A549 (cell line): ENCODE measurements around the gene AFF1. TPM values are rescaled to one million over a fixed set of nuclear protein-coding genes. Genes with fewer than 3 reads are reported as not detected.
"Not testable (repeated sequence)": the region's sequence is repeated elsewhere in the genome, so short reads cannot be mapped to it uniquely, and the experiment has no call there.

Experiments
- ATAC-seq, 2 experiments: fragments of 200-7000 bp in 1 of 2; fragments of >200 bp in 1 of 2; cut with Nextera tagmentation in 1 of 2; cut with Tn5 transposase in 1 of 2; 3 replicates each; pipeline versions ENCODE4 v1.8.0 to v1.9.1; 2018 to 2020; ENCODE audit warnings: mild to moderate bottlenecking in 1 of 2, moderate library complexity in 1 of 2
- CTCF ChIA-PET: fragments of 300-600 bp; sonication (Branson Sonifier 250); formaldehyde crosslinking; extraction: SDS; loops from one replicate; lab custom pipeline; 2021; ENCODE audit warnings: antibody characterized with exemption, inconsistent platforms; lab: Yijun Ruan, JAX
- POLR2A ChIA-PET: fragments of 350-600 bp; formaldehyde crosslinking; extraction: SDS; loops from one replicate; lab custom pipeline; 2021; ENCODE audit warnings: antibody characterized with exemption, inconsistent platforms; lab: Yijun Ruan, JAX
- DNase-seq, 2 experiments: peaks; one replicate each; pipeline versions ENCODE4 v3.0.0 to v3.0.0-alpha.2; 2011 to 2016; ENCODE audit warnings: low read depth in 1 of 2, low spot score in 1 of 2
- FAIRE-seq: peaks from 2 replicates; lab custom pipeline; 2011; peaks lifted over from hg19 to GRCh38; lab: Jason Lieb, UNC
- H3K27ac ChIP-seq, 2 experiments: fragments of >200 bp; sonication (Bioruptor Twin); formaldehyde crosslinking; 3 replicates each; pipeline ENCODE4 v1.5.1; 2016 to 2017
- H3K4me1 ChIP-seq: fragments of >200 bp; sonication (Bioruptor Twin); formaldehyde crosslinking; 3 replicates; pipeline ENCODE4 v1.6.1; 2016
- H3K4me2 ChIP-seq: fragments of >200 bp; sonication (Bioruptor Twin); formaldehyde crosslinking; 3 replicates; pipeline ENCODE4 v1.6.1; 2016
- H3K4me3 ChIP-seq: fragments of >200 bp; sonication (Bioruptor Twin); formaldehyde crosslinking; 3 replicates; pipeline ENCODE4 v1.5.1; 2016
- H3K9me3 ChIP-seq: fragments of >200 bp; sonication (Bioruptor Twin); formaldehyde crosslinking; 3 replicates; pipeline ENCODE4 v1.6.1; 2016
- BHLHE40 ChIP-seq: IDR thresholded peaks from 2 replicates; pipeline ENCODE4 v1.6.1; 2012; ENCODE audit warnings: low read depth, low read length, inconsistent platforms
- EHMT2 ChIP-seq: fragments of 200-600 bp; sonication (generic); IDR thresholded peaks from 2 replicates; pipeline ENCODE4 v1.6.1; 2016; ENCODE audit warnings: antibody characterized with exemption, low read depth, mild to moderate bottlenecking, moderate library complexity
- FOSL2 ChIP-seq, 2 experiments: fragments of 450-650 bp in 1 of 2; fragments of >200 bp in 1 of 2; sonication (Bioruptor Twin) in 1 of 2; formaldehyde crosslinking; IDR thresholded peaks; 2 replicates each; pipeline versions ENCODE4 v1.5.0 to v1.6.1; 2016 to 2020; ENCODE audit warnings: mild to moderate bottlenecking in 1 of 2, moderate library complexity in 1 of 2
- HEYL ChIP-seq: fragments of 250-450 bp; sonication (Bioruptor Pico); IDR thresholded peaks from 2 replicates; pipeline ENCODE4 v1.8.0; 2021; ENCODE audit warnings: mild to moderate bottlenecking, moderate library complexity
- HOXB13 ChIP-seq: fragments of 250-450 bp; sonication (Bioruptor Pico); IDR thresholded peaks from 2 replicates; pipeline ENCODE4 v1.5.0; 2020; ENCODE audit warnings: low read depth, mild to moderate bottlenecking, moderate library complexity
- KDM1A ChIP-seq: fragments of 200-600 bp; sonication (generic); IDR thresholded peaks from 2 replicates; pipeline ENCODE4 v1.6.1; 2016; ENCODE audit warnings: low read depth, mild to moderate bottlenecking
- KDM5A ChIP-seq: fragments of 200-600 bp; sonication (generic); IDR thresholded peaks from 2 replicates; pipeline ENCODE4 v1.6.1; 2016; ENCODE audit warnings: antibody characterized with exemption, mild to moderate bottlenecking
- MAFK ChIP-seq: fragments of 450-650 bp; IDR thresholded peaks from 2 replicates; pipeline ENCODE4 v1.6.1; 2014; ENCODE audit not compliant: partially characterized antibody
- MAZ ChIP-seq: fragments of 150-350 bp; IDR thresholded peaks from 2 replicates; pipeline ENCODE4 v1.6.1; 2014; ENCODE audit warnings: antibody characterized with exemption, low read depth, low read length, borderline replicate concordance
- MYC ChIP-seq: IDR thresholded peaks from 2 replicates; pipeline ENCODE4 v1.6.1; 2012; ENCODE audit warnings: mild to moderate bottlenecking, inconsistent platforms, low read length, improper control_type of control experiment, borderline replicate concordance
- NFE2L2 ChIP-seq: fragments of 150-350 bp; conservative IDR thresholded peaks from 2 replicates; pipeline ENCODE4 v1.6.1; 2014; ENCODE audit warnings: low read length
- NR3C1 ChIP-seq: fragments of >200 bp; sonication (Bioruptor Twin); formaldehyde crosslinking; IDR thresholded peaks from 3 replicates; pipeline ENCODE4 v1.6.1; 2017
- PHF8 ChIP-seq: fragments of 200-600 bp; sonication (generic); IDR thresholded peaks from 2 replicates; pipeline ENCODE4 v1.6.1; 2016; ENCODE audit warnings: low read depth, mild to moderate bottlenecking, antibody characterized with exemption, moderate library complexity, borderline replicate concordance
- POLR2AphosphoS2 ChIP-seq: conservative IDR thresholded peaks from 2 replicates; pipeline ENCODE4 v1.6.1; 2012; ENCODE audit warnings: low read length, improper control_type of control experiment, inconsistent platforms
- RCOR1 ChIP-seq: fragments of 150-350 bp; IDR thresholded peaks from 2 replicates; pipeline ENCODE4 v1.6.1; 2014; ENCODE audit warnings: antibody characterized with exemption, low read length, low read depth
- SMC3 ChIP-seq: fragments of >200 bp; sonication (Bioruptor Twin); formaldehyde crosslinking; IDR thresholded peaks from 3 replicates; pipeline ENCODE4 v1.6.1; 2018; ENCODE audit warnings: inconsistent platforms
- ZSCAN20 ChIP-seq: fragments of 250-450 bp; sonication (Bioruptor Pico); IDR thresholded peaks from 2 replicates; pipeline ENCODE4 v1.8.0; 2022; ENCODE audit warnings: mild to moderate bottlenecking, moderate library complexity
- WGBS: methylation state at CpG from one replicate; pipeline ENCODE4 v1.1.6; 2017; ENCODE audit errors: missing lambda C conversion rate; 5-methylcytosine and 5-hydroxymethylcytosine counted together
- polyA plus RNA-seq, 4 experiments: library from polyadenylated mRNA; depleted of rRNA in 3 of 4; stranded (reverse); fragments of >200 nt; fragmentation: RNase III in 1 of 4; extraction: RNeasy Plus Mini Kit Qiagen cat#74134 plus additional on column Dnase treatment in 1 of 4; gene quantifications; 2 replicates in 3 of 4; 3 replicates in 1 of 4; pipeline ENCODE4 v1.2.3, GENCODE V29; 2011 to 2017
- TF ChIP-seq, protein P1 (sequence below): fragments of 450-650 bp; IDR thresholded peaks from 2 replicates; pipeline ENCODE4 v1.6.1; 2014; ENCODE audit warnings: antibody characterized with exemption
- TF ChIP-seq, protein P2 (sequence below): fragments of 250-450 bp; sonication (Bioruptor Pico); IDR thresholded peaks from 2 replicates; pipeline ENCODE4 v1.5.0; 2020; ENCODE audit warnings: low read depth, mild to moderate bottlenecking, moderate library complexity
- TF ChIP-seq, protein P3 (sequence below): IDR thresholded peaks from 2 replicates; pipeline ENCODE4 v1.6.1; 2012; ENCODE audit warnings: low read depth, borderline replicate concordance

AFF1 gene
- polyA plus RNA-seq, 2 of the 4 experiments (the other 2 are of a cell fraction): 13.7 to 15.4 TPM

DNA sequence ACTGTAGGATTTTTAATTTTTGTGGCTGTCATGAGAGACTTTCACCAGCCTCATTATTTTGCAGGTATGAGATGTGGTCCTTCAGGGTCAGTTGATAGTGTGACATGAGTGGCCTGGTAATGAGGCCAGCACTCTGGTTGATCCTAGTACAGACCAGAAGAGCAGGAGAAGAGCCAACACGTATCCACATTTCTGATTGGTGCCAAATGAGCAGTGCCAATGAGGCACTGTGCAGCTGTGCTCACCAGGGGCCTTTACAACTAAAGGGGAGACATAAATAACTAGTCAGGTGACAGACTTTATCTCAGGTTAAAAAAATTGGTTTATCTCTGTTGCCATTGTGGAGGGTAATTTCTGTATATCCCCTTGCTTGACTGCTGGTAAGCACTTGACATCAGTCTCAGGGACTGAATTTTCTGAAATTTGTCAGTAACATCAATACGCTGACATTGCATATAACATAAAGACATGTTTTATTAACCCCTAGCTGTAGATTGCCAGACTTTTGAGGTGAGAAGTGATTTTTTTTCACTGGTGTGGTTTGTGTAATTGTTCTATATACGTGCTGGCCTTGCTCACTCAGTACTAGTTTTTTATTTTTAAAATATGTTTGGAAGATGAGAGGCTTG lies 101.2 kb downstream of the AFF1 start:
- WGBS: 91% methylated on average over 3 of the region's 3 CpGs
- TF ChIP-seq MYC (no peak), MAFK (peak; percentile 90)
- TF ChIP-seq, all 56 proteins: peak for 1
- FAIRE-seq (no peak), ATAC-seq (no peak), DNase-seq (no peak)
- H3K4me3 ChIP-seq: no peak overlapping the region
- no peaks in the 10 kb centered on the region for H3K9me3 ChIP-seq
- no peak overlapping the region for H3K4me2 ChIP-seq
- ChIA-PET POLR2A (no interaction called here), CTCF (interaction anchor here (0.7 to 2.0 kb wide), 3 partner anchors 10 to 113 kb away, joined by 3 to 5 read pairs (median 4); no protein-coding TSS in a partner anchor)
- H3K4me1 ChIP-seq: peaks cover 75% of the 10 kb centered on the region
- H3K27ac ChIP-seq: no peak overlapping the region; a peak in 1 of 6 replicates

DNA sequence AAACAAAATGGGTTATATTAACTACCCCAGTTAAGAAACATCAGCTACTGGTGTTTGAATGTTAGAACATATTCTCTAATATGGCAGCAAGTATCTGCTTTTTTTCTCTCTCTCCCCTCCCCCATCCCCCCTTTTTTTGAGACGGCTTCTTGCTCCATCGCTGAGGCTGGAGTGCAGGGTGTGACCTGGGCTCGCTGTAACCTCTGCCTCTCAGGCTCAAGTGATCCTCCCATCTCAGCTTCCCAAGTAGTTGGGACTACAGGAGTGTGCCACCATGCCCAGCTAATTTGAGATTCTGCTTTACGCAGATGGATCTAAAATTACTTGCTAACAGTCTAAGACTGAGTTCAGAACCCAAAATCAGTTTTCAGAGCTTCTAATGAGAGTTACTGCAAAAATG lies 101.9 kb downstream of the AFF1 start:
- no peak for TF ChIP-seq BHLHE40
- TF ChIP-seq, protein P1, sequence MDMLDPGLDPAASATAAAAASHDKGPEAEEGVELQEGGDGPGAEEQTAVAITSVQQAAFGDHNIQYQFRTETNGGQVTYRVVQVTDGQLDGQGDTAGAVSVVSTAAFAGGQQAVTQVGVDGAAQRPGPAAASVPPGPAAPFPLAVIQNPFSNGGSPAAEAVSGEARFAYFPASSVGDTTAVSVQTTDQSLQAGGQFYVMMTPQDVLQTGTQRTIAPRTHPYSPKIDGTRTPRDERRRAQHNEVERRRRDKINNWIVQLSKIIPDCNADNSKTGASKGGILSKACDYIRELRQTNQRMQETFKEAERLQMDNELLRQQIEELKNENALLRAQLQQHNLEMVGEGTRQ: no peak
- no peak for TF ChIP-seq NFE2L2
- no peak for TF ChIP-seq SMC3
- TF ChIP-seq NR3C1: no peak
- no peak for TF ChIP-seq MAZ
- TF ChIP-seq FOSL2 (IDR thresholded peaks at IDR 0.05): no peak
- no peak for TF ChIP-seq FOSL2 (CRISPR knock-in tag; IDR thresholded peaks at IDR 0.05)
- no peak for FAIRE-seq
- 89% methylated on average over 3 of the region's 4 CpGs for WGBS
- ATAC-seq: no peak
- ChIA-PET POLR2A (no interaction called here), CTCF (interaction anchor here (2.0 kb wide), 1 partner anchor 18 kb away, joined by 5 read pairs; no protein-coding TSS in a partner anchor)
- no peak overlapping the region for H3K4me3 ChIP-seq
- no peak overlapping the region for H3K27ac ChIP-seq
- H3K4me1 ChIP-seq: peaks cover 68% of the 10 kb centered on the region
- no peak overlapping the region for H3K4me2 ChIP-seq
- no peaks in the 10 kb centered on the region for H3K9me3 ChIP-seq
- DNase-seq: no peak

DNA sequence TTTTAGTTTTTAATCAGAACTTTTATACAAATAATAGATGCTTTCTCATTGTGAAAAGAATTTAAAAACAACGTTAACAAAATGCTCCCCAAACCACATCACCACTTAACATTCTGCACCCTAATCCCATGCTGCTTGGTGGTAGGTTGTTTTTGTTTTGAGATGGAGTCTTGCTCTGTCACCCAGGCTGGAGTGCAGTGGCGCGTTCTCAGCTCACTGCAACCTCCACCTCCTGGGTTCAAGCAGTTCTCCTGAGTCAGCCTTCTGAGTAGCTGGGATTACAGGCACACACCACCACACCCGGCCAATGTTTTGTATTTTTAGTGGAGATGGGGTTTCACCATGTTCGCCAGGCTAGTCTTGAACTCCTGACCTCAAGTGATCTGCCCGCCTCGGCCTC lies 102.4 kb downstream of the AFF1 start:
- H3K4me1 ChIP-seq: peaks cover 64% of the 10 kb centered on the region
- FAIRE-seq, H3K27ac ChIP-seq, ATAC-seq, H3K4me2 ChIP-seq, POLR2A ChIA-PET, H3K9me3 ChIP-seq, DNase-seq, H3K4me3 ChIP-seq, CTCF ChIA-PET: not testable (repeated sequence)
- 80% methylated on average over 6 of the region's 7 CpGs for WGBS

DNA sequence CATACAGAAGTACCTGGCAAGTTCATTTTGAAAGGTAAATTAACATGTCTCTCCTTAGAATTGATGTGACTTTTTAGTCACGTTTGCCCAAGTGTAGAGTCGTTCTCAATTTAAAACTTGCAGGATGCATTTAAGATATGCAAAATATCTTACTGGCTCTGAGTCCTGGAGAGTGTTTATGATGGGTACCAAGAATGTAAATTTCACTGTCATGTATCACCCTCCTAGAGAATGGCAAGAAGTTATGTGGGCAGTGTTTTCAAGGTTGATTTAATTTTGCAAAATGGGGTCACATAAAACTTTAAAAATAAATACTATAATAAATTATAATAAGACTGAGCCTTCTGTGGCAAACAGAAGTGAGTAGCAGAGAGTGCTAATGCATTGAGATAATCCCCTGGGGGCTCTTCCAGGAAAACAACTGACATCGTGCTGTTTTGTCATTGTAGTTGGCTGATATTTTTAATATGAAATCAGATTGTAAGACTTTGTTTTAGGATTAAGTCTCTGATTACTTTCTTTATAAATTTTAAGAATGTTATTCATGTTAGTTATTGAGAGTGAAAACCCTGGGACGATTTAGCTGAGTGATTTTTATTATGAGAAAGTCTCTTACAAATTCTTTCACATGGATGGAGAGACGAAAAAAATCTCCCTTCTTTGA lies 103.0 kb downstream of the AFF1 start:
- no peak overlapping the region for H3K4me3 ChIP-seq
- no peaks in the 10 kb centered on the region for H3K9me3 ChIP-seq
- peaks cover 59% of the 10 kb centered on the region for H3K4me1 ChIP-seq
- DNase-seq (no peak), ATAC-seq (no peak)
- H3K27ac ChIP-seq: no peak overlapping the region; a peak in 1 of 6 replicates
- WGBS: 82% methylated on average over 5 of the region's 5 CpGs
- CTCF ChIA-PET: no interaction called here
- TF ChIP-seq MAFK: no peak
- no peak for TF ChIP-seq KDM5A
- TF ChIP-seq, protein P2, sequence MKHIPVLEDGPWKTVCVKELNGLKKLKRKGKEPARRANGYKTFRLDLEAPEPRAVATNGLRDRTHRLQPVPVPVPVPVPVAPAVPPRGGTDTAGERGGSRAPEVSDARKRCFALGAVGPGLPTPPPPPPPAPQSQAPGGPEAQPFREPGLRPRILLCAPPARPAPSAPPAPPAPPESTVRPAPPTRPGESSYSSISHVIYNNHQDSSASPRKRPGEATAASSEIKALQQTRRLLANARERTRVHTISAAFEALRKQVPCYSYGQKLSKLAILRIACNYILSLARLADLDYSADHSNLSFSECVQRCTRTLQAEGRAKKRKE (CRISPR knock-in tag): no peak
- no peak for TF ChIP-seq ZSCAN20
- no peak for TF ChIP-seq RCOR1
- no peak for TF ChIP-seq HEYL
- TF ChIP-seq PHF8: no peak
- TF ChIP-seq EHMT2: no peak
- TF ChIP-seq POLR2AphosphoS2: no peak
- TF ChIP-seq, protein P3, sequence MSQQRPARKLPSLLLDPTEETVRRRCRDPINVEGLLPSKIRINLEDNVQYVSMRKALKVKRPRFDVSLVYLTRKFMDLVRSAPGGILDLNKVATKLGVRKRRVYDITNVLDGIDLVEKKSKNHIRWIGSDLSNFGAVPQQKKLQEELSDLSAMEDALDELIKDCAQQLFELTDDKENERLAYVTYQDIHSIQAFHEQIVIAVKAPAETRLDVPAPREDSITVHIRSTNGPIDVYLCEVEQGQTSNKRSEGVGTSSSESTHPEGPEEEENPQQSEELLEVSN: no peak
- no peak for TF ChIP-seq HOXB13 (CRISPR knock-in tag)
- TF ChIP-seq KDM1A: no peak
- TF ChIP-seq, all 56 proteins: peak for 0
- no peak overlapping the region for H3K4me2 ChIP-seq
- FAIRE-seq: no peak
- POLR2A ChIA-PET: no interaction called here
